ENCODE measurements around the gene TLN1. TPM values are rescaled to one million over a fixed set of nuclear protein-coding genes. Genes with fewer than 3 reads are reported as not detected.

TLN1 gene
- total RNA-seq, 1 experiment from 2014 or later = 109 TPM

GRCh38 chr9:35732800-35733541, 976 bp upstream of the TLN1 start:
- no peaks in the 10 kb centered on the region for H3K9me3 Mint-ChIP-seq
- ChIA-PET POLR2A (interaction anchor here (1.0 to 2.6 kb wide), 9 partner anchors 14 to 127 kb away, joined by 3 to 13 read pairs (median 3); partner anchors contain the start of genes ARHGEF39, GBA2, RGP1 and TPM2), CTCF (interaction anchor here (0.6 to 8.3 kb wide), 20 partner anchors 16 to 833 kb away, joined by 3 to 103 read pairs (median 6); partner anchors contain the start of genes ARHGEF39, CCDC107, GBA2 and HINT2)
- ATAC-seq (peak; percentile 15), DNase-seq (ENCODE audit: low spot score) (peak; percentile 63)
- TF ChIP-seq ZNF121 (CRISPR knock-in tag; IDR thresholded peaks at IDR 0.05) = no peak
- no peak for TF ChIP-seq TCF7 (CRISPR knock-in tag; IDR thresholded peaks at IDR 0.05; ENCODE audit: low read depth)
- TF ChIP-seq IRF2 (CRISPR knock-in tag; IDR thresholded peaks at IDR 0.05; ENCODE audit: borderline replicate concordance, low read depth) = no peak
- TF ChIP-seq EMX1 (CRISPR knock-in tag; IDR thresholded peaks at IDR 0.05) = 0 out of 2 replicates have a peak, but pooled peaks have one; percentile 40
- peak; percentile 73; the same call in 1 of the 2 replicates for TF ChIP-seq TEAD1 (CRISPR knock-in tag; IDR thresholded peaks at IDR 0.05)
- no peak for TF ChIP-seq ZNF263 (CRISPR knock-in tag; IDR thresholded peaks at IDR 0.05; ENCODE audit: low read depth)
- no peak for TF ChIP-seq RELA (CRISPR knock-in tag; IDR thresholded peaks at IDR 0.05; ENCODE audit: borderline replicate concordance)
- TF ChIP-seq NFYB (CRISPR knock-in tag; conservative IDR thresholded peaks at IDR 0.05; ENCODE audit: low read depth) = no peak
- peak overlapping the region; percentile 90 for H3K4me3 Mint-ChIP-seq
- H3K36me3 Mint-ChIP-seq = peaks cover 29% of the 10 kb centered on the region
- no peaks in the 10 kb centered on the region for H3K27me3 Mint-ChIP-seq (ENCODE audit: low read depth)
- H3K27ac Mint-ChIP-seq = peak overlapping the region; percentile 95
- H3K4me1 Mint-ChIP-seq = peaks cover 14% of the 10 kb centered on the region

DNA sequence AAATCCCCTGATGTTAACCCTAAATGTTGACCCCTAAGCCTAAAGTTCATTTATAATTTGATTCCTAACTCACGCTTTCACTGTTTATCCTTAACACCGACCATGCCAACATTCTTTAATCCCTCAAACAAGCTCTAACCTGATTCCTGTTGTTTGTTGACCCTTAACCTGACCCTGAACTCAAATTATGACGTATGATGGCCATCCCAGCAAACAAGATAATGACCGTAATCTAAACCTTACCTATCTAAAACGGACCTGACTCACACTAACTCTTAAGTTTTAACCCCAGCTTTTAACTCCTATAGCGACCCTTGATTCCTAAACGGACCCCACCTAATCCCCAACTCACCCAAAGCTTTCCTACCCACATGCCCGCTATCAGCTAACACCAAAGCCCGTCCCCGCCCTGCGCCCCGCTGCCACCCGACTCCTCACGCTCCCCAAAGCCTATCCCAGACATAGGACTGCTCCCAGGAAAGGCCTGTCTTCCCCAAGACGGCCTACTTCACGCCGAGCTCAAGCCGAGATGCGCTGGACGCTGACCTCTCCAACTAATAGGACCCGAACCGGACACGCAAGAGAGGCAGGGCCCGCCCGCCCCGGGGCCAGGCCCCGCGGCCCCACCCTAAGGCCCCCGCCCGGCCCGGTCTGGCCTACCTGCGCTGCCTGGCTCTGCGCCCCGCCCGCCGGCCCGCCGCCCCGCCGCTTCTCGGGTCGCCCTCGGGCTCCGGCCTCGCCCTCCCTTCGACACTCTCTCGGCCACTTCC, 395 bp downstream of the TLN1 start:
- Mint-ChIP-seq H3K27ac (peak overlapping the region; percentile 85), H3K4me3 (peak overlapping the region; percentile 90)

More for the DNA sequence above, 395 bp downstream of the TLN1 start:
- no peaks in the 10 kb centered on the region for H3K9me3 Mint-ChIP-seq
- DNase-seq (ENCODE audit: low spot score) = no peak
- TF ChIP-seq ZNF317 (CRISPR knock-in tag; IDR thresholded peaks at IDR 0.05; ENCODE audit: borderline replicate concordance, low read depth) (no peak), TP53 (CRISPR knock-in tag; IDR thresholded peaks at IDR 0.05) (no peak), ZNF396 (CRISPR knock-in tag; IDR thresholded peaks at IDR 0.05; ENCODE audit: borderline replicate concordance) (no peak), ESRRA (CRISPR knock-in tag; IDR thresholded peaks at IDR 0.05; ENCODE audit: borderline replicate concordance) (no peak), TEAD1 (CRISPR knock-in tag; IDR thresholded peaks at IDR 0.05) (no peak), JUN (CRISPR knock-in tag; IDR thresholded peaks at IDR 0.05) (no peak), KAT7 (CRISPR knock-in tag; IDR thresholded peaks at IDR 0.05; ENCODE audit: borderline replicate concordance) (no peak), SP1 (CRISPR knock-in tag; conservative IDR thresholded peaks at IDR 0.05) (no peak), ATF1 (CRISPR knock-in tag; IDR thresholded peaks at IDR 0.05) (no peak), FOXJ3 (CRISPR knock-in tag; IDR thresholded peaks at IDR 0.05; ENCODE audit: borderline replicate concordance) (no peak), ETV6 (CRISPR knock-in tag; IDR thresholded peaks at IDR 0.05) (no peak; the same call in 1 of the 2 replicates), GABPB1 (CRISPR knock-in tag; IDR thresholded peaks at IDR 0.05) (no peak), ZNF232 (CRISPR knock-in tag; IDR thresholded peaks at IDR 0.05) (no peak), SOX15 (CRISPR knock-in tag; IDR thresholded peaks at IDR 0.05) (no peak), ZNF423 (CRISPR knock-in tag; IDR thresholded peaks at IDR 0.05) (no peak), PRDM15 (CRISPR knock-in tag; IDR thresholded peaks at IDR 0.05) (no peak)
- TF ChIP-seq, protein P1, sequence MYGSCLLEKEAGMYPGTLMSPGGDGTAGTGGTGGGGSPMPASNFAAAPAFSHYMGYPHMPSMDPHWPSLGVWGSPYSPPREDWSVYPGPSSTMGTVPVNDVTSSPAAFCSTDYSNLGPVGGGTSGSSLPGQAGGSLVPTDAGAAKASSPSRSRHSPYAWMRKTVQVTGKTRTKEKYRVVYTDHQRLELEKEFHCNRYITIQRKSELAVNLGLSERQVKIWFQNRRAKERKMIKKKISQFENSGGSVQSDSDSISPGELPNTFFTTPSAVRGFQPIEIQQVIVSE (CRISPR knock-in tag; IDR thresholded peaks at IDR 0.05; ENCODE audit: borderline replicate concordance) = no peak
- TF ChIP-seq, protein P2, sequence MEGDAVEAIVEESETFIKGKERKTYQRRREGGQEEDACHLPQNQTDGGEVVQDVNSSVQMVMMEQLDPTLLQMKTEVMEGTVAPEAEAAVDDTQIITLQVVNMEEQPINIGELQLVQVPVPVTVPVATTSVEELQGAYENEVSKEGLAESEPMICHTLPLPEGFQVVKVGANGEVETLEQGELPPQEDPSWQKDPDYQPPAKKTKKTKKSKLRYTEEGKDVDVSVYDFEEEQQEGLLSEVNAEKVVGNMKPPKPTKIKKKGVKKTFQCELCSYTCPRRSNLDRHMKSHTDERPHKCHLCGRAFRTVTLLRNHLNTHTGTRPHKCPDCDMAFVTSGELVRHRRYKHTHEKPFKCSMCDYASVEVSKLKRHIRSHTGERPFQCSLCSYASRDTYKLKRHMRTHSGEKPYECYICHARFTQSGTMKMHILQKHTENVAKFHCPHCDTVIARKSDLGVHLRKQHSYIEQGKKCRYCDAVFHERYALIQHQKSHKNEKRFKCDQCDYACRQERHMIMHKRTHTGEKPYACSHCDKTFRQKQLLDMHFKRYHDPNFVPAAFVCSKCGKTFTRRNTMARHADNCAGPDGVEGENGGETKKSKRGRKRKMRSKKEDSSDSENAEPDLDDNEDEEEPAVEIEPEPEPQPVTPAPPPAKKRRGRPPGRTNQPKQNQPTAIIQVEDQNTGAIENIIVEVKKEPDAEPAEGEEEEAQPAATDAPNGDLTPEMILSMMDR (IDR thresholded peaks at IDR 0.05) = no peak
- peaks cover 15% of the 10 kb centered on the region for H3K36me3 Mint-ChIP-seq
- no peaks in the 10 kb centered on the region for H3K27me3 Mint-ChIP-seq (ENCODE audit: low read depth)
- CTCF ChIA-PET = interaction anchor here (0.8 to 8.3 kb wide), 22 partner anchors 14 to 832 kb away, joined by 3 to 103 read pairs (median 6); partner anchors contain the start of genes ARHGEF39, CCDC107, GBA2 and HINT2
- peaks cover 14% of the 10 kb centered on the region for H3K4me1 Mint-ChIP-seq
- no peak for ATAC-seq
- POLR2A ChIA-PET = interaction anchor here (0.6 to 2.6 kb wide), 17 partner anchors 9 to 663 kb away, joined by 3 to 13 read pairs (median 4); partner anchors contain the start of genes ARHGEF39, GBA2, RGP1 and TPM2

Measured in WTC11 (cell line).